ENCODE data around the gene C2CD3. TPM values are rescaled to one million over a fixed set of nuclear protein-coding genes. Genes with fewer than 3 reads are reported as not detected.

C2CD3 gene
- total RNA-seq, 6 donors from 2014 or later: 21.4 to 55.5 (median 26.6) TPM

DNA sequence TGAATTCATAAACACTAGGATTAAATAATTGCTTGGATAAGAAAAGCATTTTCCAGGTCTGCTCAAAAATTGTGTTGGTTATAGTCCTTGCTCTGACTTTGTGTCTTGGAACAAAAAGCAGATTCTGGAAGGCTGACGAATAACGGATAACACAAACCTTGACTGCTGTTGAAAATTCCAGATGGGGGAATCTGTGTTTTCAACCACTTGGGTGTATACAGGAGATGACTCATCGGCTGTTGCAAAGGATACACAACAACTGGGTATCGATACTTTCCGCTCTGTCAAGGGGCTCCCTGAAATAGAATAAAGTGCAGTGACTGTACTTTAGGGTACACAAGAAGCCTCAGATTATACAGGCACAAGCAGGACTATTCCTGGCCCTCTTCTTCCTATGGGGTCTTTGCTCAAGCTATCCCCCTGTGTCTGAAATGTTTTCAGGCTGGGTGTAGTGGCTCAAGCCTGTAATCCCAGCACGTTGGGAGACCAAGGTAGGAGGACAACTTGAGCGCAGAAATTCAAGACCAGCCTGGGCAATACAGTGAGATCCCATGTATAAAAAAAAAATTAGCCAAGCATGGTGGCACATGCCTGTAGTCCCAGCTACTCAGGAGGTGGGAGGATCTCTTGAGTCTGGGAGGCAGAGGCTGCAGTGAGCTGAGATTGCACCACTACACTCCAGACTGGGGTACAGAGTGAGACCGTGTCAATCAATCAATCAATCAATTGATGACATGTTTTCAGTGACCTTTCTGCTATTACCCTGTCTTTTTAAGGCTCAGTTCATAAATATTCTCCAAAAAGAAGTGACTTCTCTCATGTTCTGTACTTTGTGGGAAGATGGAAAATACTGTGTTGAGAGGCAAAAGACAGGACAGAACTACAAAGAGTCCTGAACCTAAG lies 113.3 kb downstream of the C2CD3 start:
- H3K27ac ChIP-seq: no peak overlapping the region
- no peak for ATAC-seq (ENCODE audit: low FRiP score in 2 of 2)

DNA sequence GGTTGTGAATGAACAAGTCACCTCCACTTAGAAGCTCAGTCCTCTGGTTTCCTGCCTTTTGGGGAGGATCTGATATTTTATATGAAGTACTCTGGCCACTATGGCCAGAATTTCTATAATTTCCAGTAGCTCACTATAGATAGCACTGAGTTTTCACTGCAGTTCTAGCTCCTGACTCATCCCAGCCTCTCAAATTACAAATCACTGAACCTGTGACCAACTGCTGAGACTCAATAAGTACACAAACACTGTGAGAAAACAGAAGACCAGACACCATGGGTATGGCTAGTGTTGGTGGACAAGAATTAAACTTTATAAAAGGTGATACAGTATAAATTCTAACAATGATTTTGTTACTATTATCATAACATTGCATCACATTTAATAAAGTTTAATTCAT lies 114.9 kb downstream of the C2CD3 start:
- no peak overlapping the region for H3K4me3 ChIP-seq
- H3K27ac ChIP-seq: no peak overlapping the region
- TF ChIP-seq POLR2A (IDR thresholded peaks at IDR 0.05): no peak
- no peak for TF ChIP-seq EP300 (IDR thresholded peaks at IDR 0.05)
- TF ChIP-seq, protein P1, sequence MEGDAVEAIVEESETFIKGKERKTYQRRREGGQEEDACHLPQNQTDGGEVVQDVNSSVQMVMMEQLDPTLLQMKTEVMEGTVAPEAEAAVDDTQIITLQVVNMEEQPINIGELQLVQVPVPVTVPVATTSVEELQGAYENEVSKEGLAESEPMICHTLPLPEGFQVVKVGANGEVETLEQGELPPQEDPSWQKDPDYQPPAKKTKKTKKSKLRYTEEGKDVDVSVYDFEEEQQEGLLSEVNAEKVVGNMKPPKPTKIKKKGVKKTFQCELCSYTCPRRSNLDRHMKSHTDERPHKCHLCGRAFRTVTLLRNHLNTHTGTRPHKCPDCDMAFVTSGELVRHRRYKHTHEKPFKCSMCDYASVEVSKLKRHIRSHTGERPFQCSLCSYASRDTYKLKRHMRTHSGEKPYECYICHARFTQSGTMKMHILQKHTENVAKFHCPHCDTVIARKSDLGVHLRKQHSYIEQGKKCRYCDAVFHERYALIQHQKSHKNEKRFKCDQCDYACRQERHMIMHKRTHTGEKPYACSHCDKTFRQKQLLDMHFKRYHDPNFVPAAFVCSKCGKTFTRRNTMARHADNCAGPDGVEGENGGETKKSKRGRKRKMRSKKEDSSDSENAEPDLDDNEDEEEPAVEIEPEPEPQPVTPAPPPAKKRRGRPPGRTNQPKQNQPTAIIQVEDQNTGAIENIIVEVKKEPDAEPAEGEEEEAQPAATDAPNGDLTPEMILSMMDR (IDR thresholded peaks at IDR 0.05): no peak
- no peak for TF ChIP-seq POLR2AphosphoS5 (IDR thresholded peaks at IDR 0.05)
- H3K4me1 ChIP-seq: no peaks in the 10 kb centered on the region
- no peaks in the 10 kb centered on the region for H3K27me3 ChIP-seq
- ATAC-seq (ENCODE audit: low FRiP score in 2 of 2) (no peak), DNase-seq (no peak)
- H3K9me3 ChIP-seq: no peaks in the 10 kb centered on the region
- peaks cover 0 to 28% (median 7%) of the 10 kb centered on the region in 4 donors for H3K36me3 ChIP-seq

More for the DNA sequence above, 113.3 kb downstream of the C2CD3 start:
- Histone ChIP-seq H3K27me3 (no peaks in the 10 kb centered on the region), H3K36me3 (peaks cover 0 to 28% (median 7%) of the 10 kb centered on the region in 4 donors), H3K4me3 (no peak overlapping the region), H3K4me1 (no peaks in the 10 kb centered on the region), H3K9me3 (no peaks in the 10 kb centered on the region)
- no peak for DNase-seq
- no peak for TF ChIP-seq EP300 (IDR thresholded peaks at IDR 0.05)
- no peak for TF ChIP-seq POLR2AphosphoS5 (IDR thresholded peaks at IDR 0.05)
- TF ChIP-seq, protein P1 (IDR thresholded peaks at IDR 0.05): no peak
- no peak for TF ChIP-seq POLR2A (IDR thresholded peaks at IDR 0.05)
- 81 to 92% methylated on average over 8 of the region's 8 CpGs for WGBS, 2 donors

DNA sequence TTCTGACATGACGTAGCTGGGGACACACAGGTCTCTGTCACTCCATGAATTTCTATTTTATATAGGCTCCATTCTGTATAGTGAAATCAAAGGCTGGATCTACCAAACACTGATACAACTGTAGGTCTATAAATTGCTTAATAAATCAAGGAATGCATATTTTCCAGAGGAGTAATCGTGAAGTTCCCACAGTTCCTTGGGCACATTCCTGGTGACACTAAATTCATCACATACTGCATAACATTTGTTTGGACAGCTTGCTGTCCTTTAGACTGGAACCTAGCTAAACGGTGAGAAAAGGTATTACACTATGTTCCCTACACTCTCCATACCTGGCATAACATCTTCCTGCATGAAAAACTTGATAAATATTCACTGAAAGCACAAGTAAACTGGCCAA lies 120.3 kb downstream of the C2CD3 start:
- no peak for DNase-seq
- Histone ChIP-seq H3K4me1 (no peaks in the 10 kb centered on the region), H3K36me3 (peaks cover 14 to 49% (median 17%) of the 10 kb centered on the region in 4 donors), H3K4me3 (no peak overlapping the region), H3K9me3 (no peaks in the 10 kb centered on the region), H3K27me3 (no peaks in the 10 kb centered on the region), H3K27ac (no peak overlapping the region)
- TF ChIP-seq POLR2AphosphoS5 (IDR thresholded peaks at IDR 0.05): no peak
- no peak for TF ChIP-seq POLR2A (IDR thresholded peaks at IDR 0.05)
- TF ChIP-seq, protein P1 (IDR thresholded peaks at IDR 0.05): no peak
- TF ChIP-seq EP300 (IDR thresholded peaks at IDR 0.05): no peak
- 91% methylated on average over 3 of the region's 3 CpGs for WGBS, 2 donors
- no peak for ATAC-seq (ENCODE audit: low FRiP score in 2 of 2)

DNA sequence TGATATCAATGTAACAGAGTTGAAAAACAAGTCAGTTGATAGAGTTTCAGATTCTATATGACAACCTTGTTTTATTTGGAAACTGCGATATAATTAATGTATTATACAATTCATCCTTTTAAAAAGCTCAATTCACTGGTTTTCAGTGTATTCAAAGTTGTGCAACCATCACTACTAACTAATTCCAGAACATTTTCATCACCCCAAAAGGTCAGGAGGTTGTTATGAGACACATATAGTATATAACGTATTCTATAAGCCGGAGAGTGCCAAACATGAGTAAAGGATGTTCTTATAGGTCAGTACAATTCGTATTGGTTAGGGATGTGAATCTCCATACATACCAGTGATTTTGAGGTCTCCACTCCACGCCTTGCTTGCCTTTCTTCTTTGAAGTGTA lies 121.8 kb downstream of the C2CD3 start:
- H3K36me3 ChIP-seq: peaks cover 14 to 41% (median 17%) of the 10 kb centered on the region in 4 donors
- H3K9me3 ChIP-seq: no peaks in the 10 kb centered on the region
- no peak overlapping the region for H3K4me3 ChIP-seq
- no peak for TF ChIP-seq EP300 (IDR thresholded peaks at IDR 0.05)
- TF ChIP-seq POLR2AphosphoS5 (IDR thresholded peaks at IDR 0.05): no peak
- TF ChIP-seq, protein P1 (IDR thresholded peaks at IDR 0.05): no peak
- TF ChIP-seq POLR2A (IDR thresholded peaks at IDR 0.05): no peak
- no peaks in the 10 kb centered on the region for H3K27me3 ChIP-seq
- no peak for DNase-seq
- 91 to 99% methylated on average over 5 of the region's 5 CpGs for WGBS, 2 donors
- no peak overlapping the region for H3K27ac ChIP-seq
- ATAC-seq (ENCODE audit: low FRiP score in 2 of 2): no peak
- H3K4me1 ChIP-seq: no peaks in the 10 kb centered on the region

Measured in upper lobe of left lung (tissue), 6 donors.